Endodermal cell (in vitro differentiated cells): ENCODE results near the gene GGTA1. TPM values are rescaled to one million over a fixed set of nuclear protein-coding genes. Genes with fewer than 3 reads are reported as not detected.
"Not testable (repeated sequence)": the region's sequence is repeated elsewhere in the genome, so short reads cannot be mapped to it uniquely, and the experiment has no call there.

ENCODE experiments used
- DNase-seq: peaks from one replicate; pipeline ENCODE4 v3.0.0-alpha.2; 2017
- H3K27ac ChIP-seq: 2 replicates; pipeline ENCODE4 v1.5.1; 2013; ENCODE audit warnings: mild to moderate bottlenecking, low read depth, low read length, moderate library complexity
- H3K27me3 ChIP-seq: 2 replicates; pipeline ENCODE4 v1.6.1; 2013; ENCODE audit warnings: mild to moderate bottlenecking, low read length, moderate library complexity; ENCODE audit not compliant: insufficient read depth, control insufficient read depth, poor library complexity, severe bottlenecking
- H3K36me3 ChIP-seq: 2 replicates; pipeline ENCODE4 v1.7.0; 2013; ENCODE audit warnings: mild to moderate bottlenecking, low read length, moderate library complexity; ENCODE audit not compliant: control insufficient read depth, insufficient read depth
- H3K4me1 ChIP-seq: one replicate; pipeline ENCODE4 v1.7.0; 2013; ENCODE audit warnings: low read length; ENCODE audit not compliant: control insufficient read depth, insufficient read depth
- H3K4me3 ChIP-seq: 2 replicates; pipeline ENCODE4 v1.5.1; 2013; ENCODE audit warnings: mild to moderate bottlenecking, low read length, moderate library complexity
- H3K9ac ChIP-seq: 2 replicates; pipeline ENCODE4 v1.6.1; 2013; ENCODE audit warnings: mild to moderate bottlenecking, low read length, moderate library complexity; ENCODE audit not compliant: poor library complexity, severe bottlenecking; ENCODE audit errors: extremely low read depth
- H3K9me3 ChIP-seq: 2 replicates; pipeline ENCODE4 v1.6.1; 2013; ENCODE audit warnings: mild to moderate bottlenecking, low read length, moderate library complexity; ENCODE audit not compliant: control insufficient read depth
- H3K27ac Mint-ChIP-seq: 2 replicates; pipeline ENCODE4 v1.8.0; 2020; ENCODE audit warnings: mixed read lengths
- H3K27me3 Mint-ChIP-seq: 2 replicates; pipeline ENCODE4 v1.8.0; 2021; ENCODE audit warnings: mild to moderate bottlenecking, mixed read lengths; ENCODE audit not compliant: insufficient read depth
- H3K36me3 Mint-ChIP-seq: 2 replicates; pipeline ENCODE4 v1.8.0; 2020; ENCODE audit warnings: low read depth, mixed read lengths
- H3K4me1 Mint-ChIP-seq: 2 replicates; pipeline ENCODE4 v1.8.0; 2020; ENCODE audit warnings: mixed read lengths
- H3K4me3 Mint-ChIP-seq: 2 replicates; pipeline ENCODE4 v1.8.0; 2020; ENCODE audit warnings: mild to moderate bottlenecking, moderate library complexity, mixed read lengths
- H3K9me3 Mint-ChIP-seq: 2 replicates; pipeline ENCODE4 v1.8.0; 2020; ENCODE audit warnings: mild to moderate bottlenecking, mixed read lengths
- WGBS, 2 experiments: methylation state at CpG; one replicate each; pipeline versions ENCODE4 v1.1.5 to v1.1.7; 2013; ENCODE audit warnings: missing lambda C conversion rate in 2 of 2, mixed read lengths in 1 of 2; ENCODE audit not compliant: insufficient coverage in 1 of 2, insufficient read length in 1 of 2; 5-methylcytosine and 5-hydroxymethylcytosine counted together
- total RNA-seq, 2 donors: library from RNA; stranded (reverse); fragmentation: NEBNext Ultra II Directional in 1 of 2; extraction: Animal tissue kit (Norgen Biotek cat#: 25700) in 1 of 2; gene quantifications; 2 replicates in 1 of 2; 3 replicates in 1 of 2; pipeline ENCODE4 v1.2.1, GENCODE V29; 2021
- TF ChIP-seq, protein P1 (sequence below): fragments of 200-600 bp; sonication (generic); conservative IDR thresholded peaks from 2 replicates; pipeline ENCODE4 v1.5.0; 2021; ENCODE audit warnings: antibody characterized with exemption, mild to moderate bottlenecking

GGTA1 gene
- total RNA-seq, 2 donors from 2014 or later, result not detected

DNA sequence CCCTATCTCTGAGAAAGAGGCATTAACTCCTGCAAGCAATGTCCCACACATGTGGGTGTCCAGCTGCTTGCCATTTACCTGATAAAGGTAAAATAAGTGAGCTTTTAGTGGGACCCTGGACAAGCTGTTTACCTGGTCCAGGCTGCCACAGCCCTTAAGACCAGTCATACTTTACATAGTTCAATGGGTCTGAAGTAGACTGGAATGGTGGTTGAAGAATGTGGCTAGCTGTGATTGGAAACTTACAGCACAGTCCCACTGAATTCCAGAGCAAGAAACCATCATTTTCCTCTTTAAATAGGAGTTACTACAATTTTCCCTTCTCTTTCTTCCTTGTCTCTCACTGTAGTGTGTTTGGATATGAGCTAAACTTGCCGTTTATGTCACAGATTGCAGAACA is 60.6 kb downstream of the GGTA1 start:
- Mint-ChIP-seq H3K36me3 (no peaks in the 10 kb centered on the region), H3K4me3 (no peak overlapping the region), H3K9me3 (no peaks in the 10 kb centered on the region), H3K27me3 (peaks cover 22% of the 10 kb centered on the region), H3K27ac (no peak overlapping the region), H3K4me1 (no peaks in the 10 kb centered on the region)
- 60 to 89% methylated on average over 1 of the region's 1 CpG for WGBS, 2 experiments
- Histone ChIP-seq H3K27ac (no peak overlapping the region), H3K9me3 (no peaks in the 10 kb centered on the region), H3K4me1 (no peaks in the 10 kb centered on the region), H3K27me3 (peaks cover 6% of the 10 kb centered on the region), H3K9ac (no peak overlapping the region), H3K36me3 (no peaks in the 10 kb centered on the region), H3K4me3 (no peak overlapping the region)
- TF ChIP-seq, protein P1, sequence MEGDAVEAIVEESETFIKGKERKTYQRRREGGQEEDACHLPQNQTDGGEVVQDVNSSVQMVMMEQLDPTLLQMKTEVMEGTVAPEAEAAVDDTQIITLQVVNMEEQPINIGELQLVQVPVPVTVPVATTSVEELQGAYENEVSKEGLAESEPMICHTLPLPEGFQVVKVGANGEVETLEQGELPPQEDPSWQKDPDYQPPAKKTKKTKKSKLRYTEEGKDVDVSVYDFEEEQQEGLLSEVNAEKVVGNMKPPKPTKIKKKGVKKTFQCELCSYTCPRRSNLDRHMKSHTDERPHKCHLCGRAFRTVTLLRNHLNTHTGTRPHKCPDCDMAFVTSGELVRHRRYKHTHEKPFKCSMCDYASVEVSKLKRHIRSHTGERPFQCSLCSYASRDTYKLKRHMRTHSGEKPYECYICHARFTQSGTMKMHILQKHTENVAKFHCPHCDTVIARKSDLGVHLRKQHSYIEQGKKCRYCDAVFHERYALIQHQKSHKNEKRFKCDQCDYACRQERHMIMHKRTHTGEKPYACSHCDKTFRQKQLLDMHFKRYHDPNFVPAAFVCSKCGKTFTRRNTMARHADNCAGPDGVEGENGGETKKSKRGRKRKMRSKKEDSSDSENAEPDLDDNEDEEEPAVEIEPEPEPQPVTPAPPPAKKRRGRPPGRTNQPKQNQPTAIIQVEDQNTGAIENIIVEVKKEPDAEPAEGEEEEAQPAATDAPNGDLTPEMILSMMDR, result no peak
- DNase-seq, result no peak

DNA sequence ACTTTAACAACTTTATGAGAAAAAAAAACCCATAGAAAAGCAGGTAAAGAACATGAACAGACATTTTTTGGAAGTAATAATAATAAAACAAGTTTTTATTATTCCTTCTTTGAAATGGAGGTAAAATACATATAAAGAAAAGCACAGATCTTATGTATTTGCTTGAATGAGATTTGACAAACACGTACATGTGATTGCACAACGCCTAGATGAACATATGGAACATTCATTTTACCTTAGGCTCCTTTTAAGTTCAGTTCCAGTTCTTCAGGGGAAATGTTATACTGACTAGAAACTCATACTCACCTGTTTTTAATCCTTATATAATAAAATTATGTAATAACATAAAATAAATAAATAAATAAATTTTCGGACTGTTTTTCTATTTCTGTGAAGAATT is 61.8 kb downstream of the GGTA1 start:
- TF ChIP-seq, protein P1, result no peak
- Histone ChIP-seq H3K27me3 (peaks cover 6% of the 10 kb centered on the region), H3K36me3 (no peaks in the 10 kb centered on the region), H3K27ac (no peak overlapping the region), H3K9ac (no peak overlapping the region), H3K4me1 (no peaks in the 10 kb centered on the region), H3K4me3 (no peak overlapping the region), H3K9me3 (no peaks in the 10 kb centered on the region)
- Mint-ChIP-seq H3K9me3 (no peaks in the 10 kb centered on the region), H3K4me1 (no peaks in the 10 kb centered on the region), H3K4me3 (no peak overlapping the region), H3K27ac (no peak overlapping the region), H3K36me3 (no peaks in the 10 kb centered on the region), H3K27me3 (peaks cover 20% of the 10 kb centered on the region)
- 100% methylated on average over 2 of the region's 3 CpGs; no CpG with 5 or more reads in 1 of the 2 experiments for WGBS, 2 experiments
- DNase-seq, result no peak

DNA sequence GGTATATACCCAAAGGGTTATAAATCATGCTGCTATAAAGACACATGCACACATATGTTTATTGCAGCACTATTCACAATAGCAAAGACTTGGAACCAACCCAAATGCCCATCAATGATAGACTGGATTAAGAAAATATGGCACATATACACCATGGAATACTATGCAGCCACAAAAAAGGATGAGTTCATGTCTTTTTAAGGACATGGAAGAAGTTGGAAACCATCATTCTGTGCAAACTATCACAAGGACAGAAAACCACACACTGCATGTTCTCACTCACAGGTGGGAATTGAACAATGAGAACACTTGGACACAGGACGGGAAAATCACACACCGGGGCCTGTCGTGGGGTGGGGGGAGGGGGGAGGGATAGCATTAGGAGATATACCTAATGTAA is 62.6 kb downstream of the GGTA1 start:
- not testable (repeated sequence) for H3K36me3 Mint-ChIP-seq, H3K4me3 ChIP-seq, H3K4me1 Mint-ChIP-seq, DNase-seq, H3K4me1 ChIP-seq, H3K27ac Mint-ChIP-seq, H3K9ac ChIP-seq, H3K9me3 ChIP-seq, H3K4me3 Mint-ChIP-seq, H3K27me3 ChIP-seq, H3K36me3 ChIP-seq, H3K9me3 Mint-ChIP-seq, H3K27ac ChIP-seq
- peaks cover 16% of the 10 kb centered on the region for H3K27me3 Mint-ChIP-seq
- WGBS, 2 experiments, result 100% methylated on average over 2 of the region's 3 CpGs; no CpG with 5 or more reads in 1 of the 2 experiments

DNA sequence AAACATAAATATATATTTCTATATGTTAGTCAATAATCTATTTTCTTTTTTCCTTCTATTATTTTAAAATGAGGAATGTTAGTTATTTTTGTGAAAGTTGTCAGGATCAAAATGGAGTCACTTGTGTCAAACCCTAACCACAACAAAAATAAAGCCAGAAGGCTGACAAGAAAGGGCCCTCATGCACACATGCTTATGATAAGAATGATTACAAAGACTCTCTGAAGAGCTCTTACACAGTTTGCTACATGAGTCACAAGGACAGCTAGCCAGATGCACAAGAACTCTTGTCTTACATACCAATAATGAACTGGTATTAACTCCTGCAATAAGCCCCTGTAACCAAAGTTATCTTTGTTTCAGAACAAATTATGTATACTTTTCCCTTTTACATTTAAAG is 64.7 kb downstream of the GGTA1 start:
- Mint-ChIP-seq H3K36me3 (no peaks in the 10 kb centered on the region), H3K9me3 (no peaks in the 10 kb centered on the region), H3K27me3 (peaks cover 13% of the 10 kb centered on the region), H3K27ac (no peak overlapping the region), H3K4me3 (no peak overlapping the region), H3K4me1 (peaks cover 2% of the 10 kb centered on the region)
- Histone ChIP-seq H3K36me3 (no peaks in the 10 kb centered on the region), H3K4me3 (no peak overlapping the region), H3K9ac (no peak overlapping the region), H3K9me3 (no peaks in the 10 kb centered on the region), H3K27ac (no peak overlapping the region), H3K27me3 (peaks cover 6% of the 10 kb centered on the region), H3K4me1 (no peaks in the 10 kb centered on the region)
- DNase-seq, result no peak
- TF ChIP-seq, protein P1, result no peak
